Superior temporal gyrus (tissue), 1 donor: ENCODE results near the gene SIRPA.

ENCODE experiments used
- DNase-seq: peaks from one replicate; pipeline ENCODE4 v3.0.0-alpha.2; 2016; ENCODE audit errors: extremely low spot score

Gene SIRPA

GRCh38 chr20:1932971-1933370 lies 37.8 kb downstream of the SIRPA start:
- DNase-seq, result no peak

GRCh38 chr20:1933465-1933870 lies 38.3 kb downstream of the SIRPA start:
- no peak for DNase-seq

- DNase-seq, result peak; percentile 70
Observed at GRCh38 chr20:1934156-1934555, 38.9 kb downstream of the SIRPA start.

- DNase-seq, result no peak
Observed at GRCh38 chr20:1934721-1935573, 39.7 kb downstream of the SIRPA start.

- DNase-seq, result peak; percentile 90
Observed at GRCh38 chr20:1935696-1936366, 40.6 kb downstream of the SIRPA start.

DNA sequence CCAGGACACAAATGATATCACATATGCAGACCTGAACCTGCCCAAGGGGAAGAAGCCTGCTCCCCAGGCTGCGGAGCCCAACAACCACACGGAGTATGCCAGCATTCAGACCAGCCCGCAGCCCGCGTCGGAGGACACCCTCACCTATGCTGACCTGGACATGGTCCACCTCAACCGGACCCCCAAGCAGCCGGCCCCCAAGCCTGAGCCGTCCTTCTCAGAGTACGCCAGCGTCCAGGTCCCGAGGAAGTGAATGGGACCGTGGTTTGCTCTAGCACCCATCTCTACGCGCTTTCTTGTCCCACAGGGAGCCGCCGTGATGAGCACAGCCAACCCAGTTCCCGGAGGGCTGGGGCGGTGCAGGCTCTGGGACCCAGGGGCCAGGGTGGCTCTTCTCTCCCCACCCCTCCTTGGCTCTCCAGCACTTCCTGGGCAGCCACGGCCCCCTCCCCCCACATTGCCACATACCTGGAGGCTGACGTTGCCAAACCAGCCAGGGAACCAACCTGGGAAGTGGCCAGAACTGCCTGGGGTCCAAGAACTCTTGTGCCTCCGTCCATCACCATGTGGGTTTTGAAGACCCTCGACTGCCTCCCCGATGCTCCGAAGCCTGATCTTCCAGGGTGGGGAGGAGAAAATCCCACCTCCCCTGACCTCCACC lies 42.2 kb downstream of the SIRPA start:
- no peak for DNase-seq

GRCh38 chr20:1938464-1939269 lies 43.5 kb downstream of the SIRPA start:
- DNase-seq, result no peak

- no peak for DNase-seq
Observed at GRCh38 chr20:1939270-1939595, 44.0 kb downstream of the SIRPA start.

DNA sequence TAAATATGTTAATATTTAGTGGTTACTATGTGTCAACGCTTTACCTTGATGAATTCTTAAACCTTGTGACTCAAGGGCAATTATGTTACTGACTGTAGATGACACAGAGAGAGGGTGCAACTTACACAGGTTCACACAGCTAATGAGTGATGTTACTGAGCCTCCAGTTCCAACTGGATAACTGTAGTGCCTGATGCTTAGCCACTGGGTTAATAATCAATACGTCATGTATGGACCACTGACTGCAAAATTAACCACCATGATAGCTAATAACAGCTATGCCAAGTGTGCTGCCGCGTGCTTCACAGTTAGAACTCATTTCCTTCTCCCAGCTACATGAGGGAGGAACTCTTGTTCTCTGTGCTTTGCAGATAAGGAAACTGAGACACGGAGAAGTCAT lies 45.4 kb downstream of the SIRPA start:
- DNase-seq, result no peak

GRCh38 chr20:1941226-1941625 lies 46.0 kb downstream of the SIRPA start:
- DNase-seq, result no peak

DNA sequence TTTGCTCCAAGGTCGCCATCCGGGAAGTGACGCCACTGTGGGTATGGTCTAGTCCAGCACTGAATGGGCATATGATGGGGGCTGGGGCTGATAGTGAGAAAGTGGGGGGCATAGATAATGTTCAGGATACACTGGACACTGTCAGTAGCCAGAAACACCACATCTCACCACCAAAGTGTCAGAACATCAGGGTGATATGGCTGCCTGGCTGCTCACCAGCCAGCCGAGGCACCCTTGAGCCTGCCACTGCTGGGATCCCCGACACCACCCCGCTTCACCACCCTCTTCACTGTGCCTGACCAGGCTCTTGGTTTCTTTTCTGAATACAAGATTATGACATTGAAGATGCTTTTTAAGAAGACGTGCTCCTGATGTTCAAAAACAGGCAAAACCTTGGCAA lies 46.9 kb downstream of the SIRPA start:
- DNase-seq, result no peak

- no peak for DNase-seq
Observed at GRCh38 chr20:1942486-1943274, 47.5 kb downstream of the SIRPA start.

DNA sequence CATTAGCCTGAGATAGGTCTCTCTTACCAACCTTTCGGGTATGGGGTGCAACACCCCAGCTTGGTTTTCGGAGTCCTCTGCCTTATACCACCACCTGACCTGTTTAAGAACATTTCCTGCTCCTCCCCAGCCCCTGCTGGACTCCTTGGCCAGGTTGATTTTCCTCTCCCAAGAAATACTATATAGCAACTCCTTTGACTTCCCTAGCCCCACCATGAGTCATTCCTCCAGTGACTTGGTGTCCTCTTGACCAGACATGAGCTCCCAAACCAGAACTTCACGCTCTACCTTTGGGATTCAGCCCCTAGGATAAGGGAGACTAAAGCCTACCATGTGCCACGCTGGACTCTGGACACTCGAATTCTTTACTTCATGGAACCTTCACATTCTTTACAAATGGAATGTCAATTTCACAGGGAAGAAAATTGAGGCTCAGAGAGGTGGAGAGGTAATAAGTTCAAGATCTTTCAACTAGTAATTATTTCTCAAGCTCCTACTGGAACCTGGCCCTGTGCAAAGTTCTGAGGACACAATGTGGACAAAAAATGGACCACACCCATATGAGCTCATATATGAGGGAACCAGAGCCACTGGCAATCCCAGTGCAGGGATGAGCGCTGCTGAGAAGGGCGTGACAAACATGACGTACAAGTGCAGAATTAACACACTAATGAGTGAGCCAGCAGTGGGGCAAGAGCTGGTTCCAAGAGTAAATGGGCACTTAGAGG lies 48.2 kb downstream of the SIRPA start:
- no peak for DNase-seq

DNA sequence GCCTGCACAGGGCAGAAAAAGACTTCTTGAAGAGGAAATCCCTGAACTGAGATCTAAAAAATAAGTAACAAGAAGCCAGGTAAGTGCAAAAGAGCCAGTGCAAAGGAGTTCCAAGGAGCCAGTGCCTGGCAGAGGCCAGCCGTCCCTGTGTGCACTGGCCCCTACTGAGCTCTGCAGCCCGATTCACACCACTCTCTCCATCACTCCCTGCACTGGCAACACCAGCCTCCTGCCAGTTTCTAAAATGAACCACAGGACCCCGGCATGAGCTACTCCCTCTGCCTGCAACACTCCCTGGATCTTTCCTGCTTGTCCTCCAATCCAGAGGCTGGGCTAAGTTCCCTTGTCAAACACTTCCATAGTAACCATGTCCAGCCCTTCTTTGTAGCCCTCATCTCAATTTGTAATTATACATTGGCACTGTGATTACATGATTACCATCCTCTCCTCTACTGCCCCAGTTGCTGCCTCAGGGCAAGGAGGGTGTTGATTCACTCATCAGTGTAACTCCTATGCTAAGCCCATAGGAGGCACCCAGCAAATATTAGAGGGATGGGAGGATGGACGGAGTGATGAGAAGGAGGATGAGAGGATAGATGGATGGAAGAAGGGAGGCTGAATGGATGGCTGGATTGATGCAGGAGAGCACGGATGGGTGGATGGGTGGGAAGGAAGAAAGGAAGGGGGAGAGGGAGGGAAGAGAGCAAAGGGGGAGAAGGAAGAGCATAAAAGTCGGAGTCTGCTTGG lies 49.3 kb downstream of the SIRPA start:
- DNase-seq, result no peak

DNA sequence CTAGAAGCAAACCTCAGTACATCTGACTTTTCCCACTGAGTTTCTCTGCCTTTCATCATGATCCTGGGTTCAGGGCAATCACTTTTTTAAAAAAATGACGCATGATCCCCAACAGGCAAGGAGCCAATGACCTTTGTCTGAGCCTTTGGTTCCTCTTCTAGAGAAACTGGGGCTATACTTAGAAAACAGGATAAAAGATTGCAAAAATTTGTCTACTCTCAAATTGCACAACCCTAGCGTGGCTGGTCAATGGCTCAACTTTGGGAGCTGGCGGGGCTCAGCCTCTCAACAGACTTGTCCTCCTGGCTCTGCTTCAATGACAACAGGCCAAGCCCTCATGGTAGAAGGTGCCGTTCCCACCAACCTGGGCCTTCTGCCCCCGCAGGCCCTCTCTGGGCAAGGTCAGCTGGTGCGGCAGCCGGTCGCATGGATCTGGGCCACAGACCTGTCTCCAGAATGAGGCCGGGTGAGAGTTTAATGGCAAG lies 50.0 kb downstream of the SIRPA start:
- DNase-seq, result no peak

- DNase-seq, result no peak
Observed at GRCh38 chr20:1945660-1946059, 50.5 kb downstream of the SIRPA start.

GRCh38 chr20:1946442-1946761 lies 51.2 kb downstream of the SIRPA start:
- no peak for DNase-seq

GRCh38 chr20:1946762-1947534 lies 51.7 kb downstream of the SIRPA start:
- no peak for DNase-seq

- no peak for DNase-seq
Observed at GRCh38 chr20:1947535-1947846, 52.3 kb downstream of the SIRPA start.
